NB4 (cell line): ENCODE data around the gene TMEM44.
A peak's percentile ranks its signal among the peaks of the same experiment; 100 is the strongest.

Experiments
- DNase-seq: peaks from one replicate; pipeline ENCODE4 v3.0.0; 2010; ENCODE audit warnings: low read depth
- H3K4me3 ChIP-seq: one replicate; pipeline ENCODE4 v1.5.1; 2011; ENCODE audit warnings: mild to moderate bottlenecking, low read depth, low read length, moderate library complexity
- MYC ChIP-seq: IDR thresholded peaks from 2 replicates; pipeline ENCODE4 v1.6.1; 2011; ENCODE audit warnings: low read depth, low read length
- POLR2A ChIP-seq: IDR thresholded peaks from 2 replicates; pipeline ENCODE4 v1.6.1; 2011; ENCODE audit warnings: mild to moderate bottlenecking; ENCODE audit not compliant: insufficient read length; ENCODE audit errors: extremely low read depth
- TF ChIP-seq, protein P1 (sequence below): IDR thresholded peaks from one replicate; pipeline ENCODE4 v1.5.1; 2012; ENCODE audit warnings: low read depth, low read length
- TF ChIP-seq, protein P2 (sequence below): IDR thresholded peaks from 2 replicates; pipeline ENCODE4 v1.6.1; 2011; ENCODE audit warnings: low read depth, low read length

Gene TMEM44

GRCh38 chr3:194675680-194676079 is 42.5 kb upstream of the TMEM44 start:
- TF ChIP-seq MYC = no peak
- TF ChIP-seq, protein P1, sequence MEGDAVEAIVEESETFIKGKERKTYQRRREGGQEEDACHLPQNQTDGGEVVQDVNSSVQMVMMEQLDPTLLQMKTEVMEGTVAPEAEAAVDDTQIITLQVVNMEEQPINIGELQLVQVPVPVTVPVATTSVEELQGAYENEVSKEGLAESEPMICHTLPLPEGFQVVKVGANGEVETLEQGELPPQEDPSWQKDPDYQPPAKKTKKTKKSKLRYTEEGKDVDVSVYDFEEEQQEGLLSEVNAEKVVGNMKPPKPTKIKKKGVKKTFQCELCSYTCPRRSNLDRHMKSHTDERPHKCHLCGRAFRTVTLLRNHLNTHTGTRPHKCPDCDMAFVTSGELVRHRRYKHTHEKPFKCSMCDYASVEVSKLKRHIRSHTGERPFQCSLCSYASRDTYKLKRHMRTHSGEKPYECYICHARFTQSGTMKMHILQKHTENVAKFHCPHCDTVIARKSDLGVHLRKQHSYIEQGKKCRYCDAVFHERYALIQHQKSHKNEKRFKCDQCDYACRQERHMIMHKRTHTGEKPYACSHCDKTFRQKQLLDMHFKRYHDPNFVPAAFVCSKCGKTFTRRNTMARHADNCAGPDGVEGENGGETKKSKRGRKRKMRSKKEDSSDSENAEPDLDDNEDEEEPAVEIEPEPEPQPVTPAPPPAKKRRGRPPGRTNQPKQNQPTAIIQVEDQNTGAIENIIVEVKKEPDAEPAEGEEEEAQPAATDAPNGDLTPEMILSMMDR = no peak
- no peak for TF ChIP-seq POLR2A
- TF ChIP-seq, protein P2, sequence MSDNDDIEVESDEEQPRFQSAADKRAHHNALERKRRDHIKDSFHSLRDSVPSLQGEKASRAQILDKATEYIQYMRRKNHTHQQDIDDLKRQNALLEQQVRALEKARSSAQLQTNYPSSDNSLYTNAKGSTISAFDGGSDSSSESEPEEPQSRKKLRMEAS = no peak
- DNase-seq = no peak
- H3K4me3 ChIP-seq = no peak overlapping the region

- TF ChIP-seq, protein P2 = no peak
- TF ChIP-seq POLR2A (no peak), MYC (no peak)
- TF ChIP-seq, protein P1 = no peak
- H3K4me3 ChIP-seq = no peak overlapping the region
- no peak for DNase-seq
These were observed 41.9 kb upstream of the TMEM44 start for GRCh38 chr3:194675081-194675640.

GRCh38 chr3:194673761-194674160 is 40.5 kb upstream of the TMEM44 start:
- TF ChIP-seq, protein P2 = no peak
- TF ChIP-seq POLR2A (no peak), MYC (no peak)
- TF ChIP-seq, protein P1 = no peak
- no peak for DNase-seq
- no peak overlapping the region for H3K4me3 ChIP-seq

- peak overlapping the region; percentile 98 for H3K4me3 ChIP-seq
- TF ChIP-seq, protein P2 = no peak
- no peak for TF ChIP-seq MYC
- no peak for TF ChIP-seq POLR2A
- TF ChIP-seq, protein P1 = no peak
- no peak for DNase-seq
These were observed 39.7 kb upstream of the TMEM44 start for GRCh38 chr3:194672876-194673275.

GRCh38 chr3:194671900-194672808 is 38.9 kb upstream of the TMEM44 start, which contains the start of gene LSG1:
LSG1 (minus strand) TSS chr3:194672191; CDS start chr3:194672162, 29 bp downstream.
- peak within 1 kb of the TSS; percentile 98 for H3K4me3 ChIP-seq
- no peak for TF ChIP-seq POLR2A
- TF ChIP-seq, protein P2 = peak; percentile 69
- TF ChIP-seq MYC = peak; percentile 51
- peak; percentile 96 for DNase-seq

- no peak for TF ChIP-seq POLR2A
- TF ChIP-seq, protein P1 = peak; percentile 40
- TF ChIP-seq, protein P2 = no peak
- peak overlapping the region; percentile 98 for H3K4me3 ChIP-seq
- peak; percentile 56 for DNase-seq
These were observed 38.3 kb upstream of the TMEM44 start for GRCh38 chr3:194671511-194671899.
